Suprapubic skin (tissue), 4 donors: ENCODE data around the gene MYH15. TPM values are rescaled to one million over a fixed set of nuclear protein-coding genes. Genes with fewer than 3 reads are reported as not detected.

Experiments used
- DNase-seq, 2 donors: peaks; one replicate each; pipeline ENCODE4 v3.0.0-alpha.2; 2019; ENCODE audit warnings: low spot score in 2 of 2
- H3K27ac ChIP-seq: fragments of 200-600 bp; sonication (generic); one replicate; pipeline ENCODE4 v1.5.1; 2019
- H3K27me3 ChIP-seq: fragments of 200-600 bp; sonication (generic); one replicate; pipeline ENCODE4 v1.5.1; 2019
- H3K36me3 ChIP-seq: fragments of 200-600 bp; sonication (generic); one replicate; pipeline ENCODE4 v1.5.1; 2019
- H3K4me1 ChIP-seq: fragments of 200-600 bp; sonication (generic); one replicate; pipeline ENCODE4 v1.5.1; 2019
- H3K4me3 ChIP-seq: fragments of 200-600 bp; sonication (generic); one replicate; pipeline ENCODE4 v1.5.1; 2019; ENCODE audit warnings: mild to moderate bottlenecking
- H3K9me3 ChIP-seq: fragments of 200-600 bp; sonication (generic); one replicate; pipeline ENCODE4 v1.5.1; 2019
- CTCF ChIP-seq, 2 donors: fragments of 200-600 bp in 1 of 2; fragments of 450-650 bp in 1 of 2; sonication (generic) in 1 of 2; IDR thresholded peaks; one replicate each; pipeline ENCODE4 v1.5.1; 2016 to 2019; ENCODE audit warnings: antibody characterized with exemption in 2 of 2, mild to moderate bottlenecking in 1 of 2, moderate library complexity in 1 of 2
- EP300 ChIP-seq: sonication (generic); formaldehyde crosslinking; IDR thresholded peaks from one replicate; pipeline ENCODE4 v1.6.1; 2017; ENCODE audit warnings: antibody characterized with exemption
- POLR2A ChIP-seq, 2 donors: fragments of 450-650 bp; IDR thresholded peaks; one replicate each; pipeline ENCODE4 v1.6.1; 2017; ENCODE audit warnings: antibody characterized with exemption in 2 of 2, mild to moderate bottlenecking in 2 of 2, moderate library complexity in 2 of 2
- POLR2AphosphoS5 ChIP-seq, 3 donors: sonication (generic); formaldehyde crosslinking; IDR thresholded peaks; one replicate each; pipeline ENCODE4 v1.6.1; 2017; ENCODE audit warnings: antibody characterized with exemption in 3 of 3
- WGBS: methylation state at CpG from one replicate; pipeline ENCODE4 v1.1.5; 2018; 5-methylcytosine and 5-hydroxymethylcytosine counted together
- total RNA-seq, 4 donors: library from RNA; depleted of rRNA; stranded (reverse); fragments of >200 nt; gene quantifications; one replicate each; pipeline ENCODE4 v1.1.0, GENCODE V29; 2016

MYH15 gene
- total RNA-seq, 4 donors from 2014 or later = 0.17 to 0.31 (median 0.30) TPM; not detected in 1

GRCh38 chr3:108441071-108441507 is 69.3 kb downstream of the MYH15 start:
- WGBS = 64% methylated on average over 7 of the region's 7 CpGs

GRCh38 chr3:108438542-108438941 is 71.9 kb downstream of the MYH15 start:
- Histone ChIP-seq H3K9me3 (no peaks in the 10 kb centered on the region), H3K27me3 (no peaks in the 10 kb centered on the region), H3K4me3 (no peak overlapping the region), H3K27ac (no peak overlapping the region), H3K4me1 (no peaks in the 10 kb centered on the region), H3K36me3 (no peaks in the 10 kb centered on the region)
- no peak for TF ChIP-seq EP300
- TF ChIP-seq POLR2A (IDR thresholded peaks at IDR 0.05) = no peak
- TF ChIP-seq CTCF (IDR thresholded peaks at IDR 0.05) = no peak
- TF ChIP-seq POLR2AphosphoS5 (IDR thresholded peaks at IDR 0.05) = no peak
- no peak for DNase-seq

More at GRCh38 chr3:108441071-108441507, 69.3 kb downstream of the MYH15 start:
- Histone ChIP-seq H3K9me3 (peaks cover 3% of the 10 kb centered on the region), H3K27ac (no peak overlapping the region), H3K36me3 (no peaks in the 10 kb centered on the region), H3K27me3 (no peaks in the 10 kb centered on the region), H3K4me3 (no peak overlapping the region), H3K4me1 (no peaks in the 10 kb centered on the region)
- no peak for DNase-seq
- TF ChIP-seq EP300 (no peak), POLR2A (IDR thresholded peaks at IDR 0.05) (no peak), POLR2AphosphoS5 (IDR thresholded peaks at IDR 0.05) (no peak), CTCF (IDR thresholded peaks at IDR 0.05) (no peak)

DNA sequence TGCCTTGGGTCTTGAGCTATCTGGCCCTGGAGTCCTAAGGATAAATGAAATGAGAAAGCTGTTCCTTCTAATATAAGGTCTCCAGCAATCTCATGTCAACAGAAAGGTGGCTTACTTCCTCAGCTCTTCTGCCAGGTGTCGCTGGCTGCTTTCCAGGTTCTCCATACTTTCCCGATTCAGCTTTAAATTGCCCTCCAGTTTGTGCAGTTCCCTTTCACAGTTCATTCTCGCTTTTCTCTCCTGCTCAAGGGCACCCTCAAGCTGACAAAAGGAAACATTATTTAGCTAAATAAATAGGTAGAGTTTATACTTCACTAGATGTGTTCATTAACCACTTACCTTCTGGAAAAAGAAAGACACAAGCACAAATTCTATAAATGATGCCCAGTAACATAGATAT is 73.0 kb downstream of the MYH15 start:
- no peak overlapping the region for H3K27ac ChIP-seq
- H3K36me3 ChIP-seq = no peaks in the 10 kb centered on the region
- no peak overlapping the region for H3K4me3 ChIP-seq
- H3K27me3 ChIP-seq = no peaks in the 10 kb centered on the region
- H3K9me3 ChIP-seq = peaks cover 4% of the 10 kb centered on the region
- H3K4me1 ChIP-seq = no peaks in the 10 kb centered on the region
- no peak for DNase-seq
- 36% methylated on average over 3 of the region's 3 CpGs for WGBS
- TF ChIP-seq POLR2A (IDR thresholded peaks at IDR 0.05) = no peak
- no peak for TF ChIP-seq EP300
- TF ChIP-seq CTCF (IDR thresholded peaks at IDR 0.05) = no peak
- no peak for TF ChIP-seq POLR2AphosphoS5 (IDR thresholded peaks at IDR 0.05)

DNA sequence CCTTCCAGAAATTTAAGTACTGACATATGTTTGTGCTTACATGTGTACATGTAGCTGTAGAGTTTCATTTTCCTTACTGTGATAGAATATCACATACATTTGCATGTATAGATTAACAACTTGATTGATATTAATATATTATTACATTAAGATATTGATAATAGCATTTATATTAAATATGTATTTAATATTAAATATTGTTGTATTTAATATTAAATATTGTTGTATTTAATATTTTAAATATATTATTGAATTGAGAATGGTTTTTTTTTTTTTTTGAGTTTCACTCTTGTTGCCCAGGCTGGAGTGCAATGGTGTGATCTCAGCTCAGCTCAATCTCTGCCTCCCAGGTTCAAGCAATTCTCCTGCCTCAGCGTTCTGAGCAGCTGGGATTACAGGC is 76.5 kb downstream of the MYH15 start:
- H3K36me3 ChIP-seq = no peaks in the 10 kb centered on the region
- H3K27me3 ChIP-seq = no peaks in the 10 kb centered on the region
- no peak overlapping the region for H3K4me3 ChIP-seq
- H3K4me1 ChIP-seq = no peaks in the 10 kb centered on the region
- peaks cover 4% of the 10 kb centered on the region for H3K9me3 ChIP-seq
- WGBS = 76% methylated on average over 1 of the region's 1 CpG
- H3K27ac ChIP-seq = no peak overlapping the region
- TF ChIP-seq EP300 (no peak), CTCF (IDR thresholded peaks at IDR 0.05) (no peak), POLR2AphosphoS5 (IDR thresholded peaks at IDR 0.05) (no peak), POLR2A (IDR thresholded peaks at IDR 0.05) (no peak)
- no peak for DNase-seq

DNA sequence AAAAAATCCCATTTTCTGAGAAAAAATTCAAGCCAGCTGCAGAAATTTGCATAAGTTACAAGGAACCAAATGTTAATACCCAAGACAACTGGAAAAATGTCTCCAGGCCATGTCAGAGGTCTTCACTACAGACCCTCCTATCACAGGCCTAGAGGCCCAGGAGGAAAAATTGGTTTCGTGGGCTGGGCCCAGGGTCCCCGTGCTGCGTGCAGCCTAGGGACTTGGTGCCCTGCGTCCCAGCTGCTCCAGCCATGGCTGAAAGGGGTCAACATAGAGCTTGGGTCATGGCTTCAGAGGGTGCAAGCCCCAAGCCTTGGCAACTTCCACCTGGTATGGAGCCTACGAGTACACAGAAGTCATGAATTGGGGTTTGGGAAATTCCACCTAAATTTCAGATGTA is 78.0 kb downstream of the MYH15 start:
- no peak for DNase-seq
- H3K4me1 ChIP-seq = no peaks in the 10 kb centered on the region
- no peak overlapping the region for H3K4me3 ChIP-seq
- TF ChIP-seq POLR2AphosphoS5 (IDR thresholded peaks at IDR 0.05) (no peak), CTCF (IDR thresholded peaks at IDR 0.05) (no peak), POLR2A (IDR thresholded peaks at IDR 0.05) (no peak)
- peaks cover 4% of the 10 kb centered on the region for H3K9me3 ChIP-seq
- no peaks in the 10 kb centered on the region for H3K36me3 ChIP-seq
- no peak overlapping the region for H3K27ac ChIP-seq
- H3K27me3 ChIP-seq = no peaks in the 10 kb centered on the region
- WGBS = 88% methylated on average over 5 of the region's 5 CpGs
